ENCODE data around the gene TEDC2.
A peak's percentile ranks its signal among the peaks of the same experiment; 100 is the strongest.

GRCh38 chr16:2465653-2466415, 5.9 kb downstream of the TEDC2 start:
- TF ChIP-seq CTCF (IDR thresholded peaks at IDR 0.05; ENCODE audit: low read length) (peak; percentile 12; the same call in 1 of the 2 replicates), EZH2phosphoT487 (IDR thresholded peaks at IDR 0.05; ENCODE audit: low read length) (no peak)
